Ovary (tissue), 9 donors: ENCODE measurements around the gene MAP3K10. TPM values are rescaled to one million over a fixed set of nuclear protein-coding genes. Genes with fewer than 3 reads are reported as not detected.

Experiments used
- DNase-seq, 5 donors: peaks; one replicate each; pipeline ENCODE4 v3.0.0-alpha.2; 2019 to 2020
- H3K27ac ChIP-seq, 2 donors: fragments of 200-600 bp; one replicate each; pipeline versions ENCODE4 v1.5.1 to v1.8.0; 2019 to 2022
- H3K27me3 ChIP-seq: fragments of 200-600 bp; one replicate; pipeline ENCODE4 v1.8.0; 2022
- H3K36me3 ChIP-seq: fragments of 200-600 bp; sonication (generic); one replicate; pipeline ENCODE4 v1.5.1; 2019
- H3K4me1 ChIP-seq: one replicate; pipeline ENCODE4 v1.8.1; 2013; ENCODE audit warnings: mild to moderate bottlenecking, moderate library complexity; ENCODE audit not compliant: insufficient read depth
- H3K4me3 ChIP-seq: fragments of 200-600 bp; sonication (generic); one replicate; pipeline ENCODE4 v1.5.1; 2017
- H3K9me3 ChIP-seq, 2 donors: fragments of 200-600 bp in 1 of 2; sonication (generic) in 1 of 2; one replicate each; pipeline versions ENCODE4 v1.5.1 to v1.8.1; 2013 to 2019; ENCODE audit warnings: mild to moderate bottlenecking in 1 of 2, moderate library complexity in 1 of 2
- EP300 ChIP-seq: sonication (generic); formaldehyde crosslinking; IDR thresholded peaks from one replicate; pipeline ENCODE4 v1.6.1; 2017; ENCODE audit warnings: antibody characterized with exemption
- POLR2A ChIP-seq: fragments of 450-650 bp; IDR thresholded peaks from one replicate; pipeline ENCODE4 v1.6.1; 2017; ENCODE audit warnings: antibody characterized with exemption, mild to moderate bottlenecking, moderate library complexity
- WGBS, 3 donors: extraction: QIAGEN DNeasy Blood & Tissue Kit in 1 of 3; methylation state at CpG; one replicate each; pipeline versions ENCODE4 v1.1.5 to v1.1.7; 2013 to 2017; 5-methylcytosine and 5-hydroxymethylcytosine counted together
- intact Hi-C, 4 donors: fragments of 100-400 bp; cut with DNase I; formaldehyde crosslinking; loops; one replicate each; pipeline versions ENCODE4 v1.11.0 to v1.15.1; 2022 to 2023
- polyA plus RNA-seq, 2 donors: library from polyadenylated mRNA; stranded (reverse); fragments of 200-250 nt in 1 of 2; fragments of 350-450 nt in 1 of 2; fragmentation: Illumina TruSeq in 1 of 2; extraction: RNeasy Lipid Tissue Mini Kit (QIAGEN cat#74804) in 1 of 2; gene quantifications; one replicate each; pipeline ENCODE4 v1.2.3, GENCODE V29; 2013 to 2014
- total RNA-seq, 7 donors: library from RNA; depleted of rRNA in 2 of 7; stranded (reverse); fragments of >200 nt in 2 of 7; fragmentation: NEBNext Ultra II Directional in 3 of 7; extraction: Animal tissue kit (Norgen Biotek cat#: 25700) in 3 of 7; gene quantifications; one replicate each; pipeline versions ENCODE4 v1.1.0 to v1.2.4, GENCODE V29; 2016 to 2023
- TF ChIP-seq, protein P1 (sequence below), 3 donors: fragments of 450-650 bp in 2 of 3; fragments of 200-600 bp in 1 of 3; IDR thresholded peaks; one replicate each; pipeline versions ENCODE4 v1.5.1 to v1.8.0; 2016 to 2022; ENCODE audit warnings: antibody characterized with exemption in 3 of 3, mild to moderate bottlenecking in 1 of 3
- donor health status: DM: no; HTN: no; CAD: no; lungs with moderate emphysema.
- donor health status: DM: no; HTN: no; CAD: no.
- donor health status: Bipolar disorder and iron deficiency.
- donor health status: DM: yes; HTN: yes; CAD: no.
- donor health status: DM: no; HTN: no; CAD: no.
- donor health status: DM: yes; HTN: yes; CAD: no.

The MAP3K10 gene
- total and polyA plus RNA-seq, 9 donors: 1.2 to 26.2 (median 14.6) TPM

DNA sequence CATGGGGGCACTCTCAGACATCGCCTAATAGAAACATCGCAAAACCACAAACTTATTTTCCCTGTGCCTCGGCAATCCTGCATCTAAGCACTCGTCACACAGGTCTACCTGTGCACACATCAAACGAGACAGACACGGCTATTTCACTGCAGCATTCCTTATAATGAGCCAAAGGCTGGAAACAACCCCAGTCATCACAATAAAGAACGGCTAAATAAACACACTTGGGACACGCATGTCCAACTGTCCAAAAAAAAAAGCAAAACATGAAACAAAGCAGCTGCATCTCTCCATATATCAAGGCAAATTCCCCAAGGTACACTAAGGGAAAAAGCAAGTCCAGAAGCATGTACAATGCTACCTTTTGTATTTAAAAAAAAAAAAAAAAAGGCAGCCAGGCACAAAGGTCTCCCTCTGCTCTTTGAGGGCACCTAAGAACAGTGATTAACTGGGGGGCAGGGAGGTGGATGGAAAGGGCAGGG is 62.4 kb downstream of the MAP3K10 start:
- TF ChIP-seq, protein P1, sequence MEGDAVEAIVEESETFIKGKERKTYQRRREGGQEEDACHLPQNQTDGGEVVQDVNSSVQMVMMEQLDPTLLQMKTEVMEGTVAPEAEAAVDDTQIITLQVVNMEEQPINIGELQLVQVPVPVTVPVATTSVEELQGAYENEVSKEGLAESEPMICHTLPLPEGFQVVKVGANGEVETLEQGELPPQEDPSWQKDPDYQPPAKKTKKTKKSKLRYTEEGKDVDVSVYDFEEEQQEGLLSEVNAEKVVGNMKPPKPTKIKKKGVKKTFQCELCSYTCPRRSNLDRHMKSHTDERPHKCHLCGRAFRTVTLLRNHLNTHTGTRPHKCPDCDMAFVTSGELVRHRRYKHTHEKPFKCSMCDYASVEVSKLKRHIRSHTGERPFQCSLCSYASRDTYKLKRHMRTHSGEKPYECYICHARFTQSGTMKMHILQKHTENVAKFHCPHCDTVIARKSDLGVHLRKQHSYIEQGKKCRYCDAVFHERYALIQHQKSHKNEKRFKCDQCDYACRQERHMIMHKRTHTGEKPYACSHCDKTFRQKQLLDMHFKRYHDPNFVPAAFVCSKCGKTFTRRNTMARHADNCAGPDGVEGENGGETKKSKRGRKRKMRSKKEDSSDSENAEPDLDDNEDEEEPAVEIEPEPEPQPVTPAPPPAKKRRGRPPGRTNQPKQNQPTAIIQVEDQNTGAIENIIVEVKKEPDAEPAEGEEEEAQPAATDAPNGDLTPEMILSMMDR (IDR thresholded peaks at IDR 0.05): no peak
- TF ChIP-seq POLR2A: no peak
- no peak for TF ChIP-seq EP300
- H3K27me3 ChIP-seq: no peaks in the 10 kb centered on the region
- DNase-seq: no peak
- no peaks in the 10 kb centered on the region for H3K9me3 ChIP-seq
- H3K27ac ChIP-seq: no peak overlapping the region
- WGBS, 3 donors: 26 to 47% (median 33%) methylated on average over 8 of the region's 8 CpGs
- no peaks in the 10 kb centered on the region for H3K36me3 ChIP-seq
- no peaks in the 10 kb centered on the region for H3K4me1 ChIP-seq
- H3K4me3 ChIP-seq: no peak overlapping the region
- intact Hi-C loops: no loop called here

DNA sequence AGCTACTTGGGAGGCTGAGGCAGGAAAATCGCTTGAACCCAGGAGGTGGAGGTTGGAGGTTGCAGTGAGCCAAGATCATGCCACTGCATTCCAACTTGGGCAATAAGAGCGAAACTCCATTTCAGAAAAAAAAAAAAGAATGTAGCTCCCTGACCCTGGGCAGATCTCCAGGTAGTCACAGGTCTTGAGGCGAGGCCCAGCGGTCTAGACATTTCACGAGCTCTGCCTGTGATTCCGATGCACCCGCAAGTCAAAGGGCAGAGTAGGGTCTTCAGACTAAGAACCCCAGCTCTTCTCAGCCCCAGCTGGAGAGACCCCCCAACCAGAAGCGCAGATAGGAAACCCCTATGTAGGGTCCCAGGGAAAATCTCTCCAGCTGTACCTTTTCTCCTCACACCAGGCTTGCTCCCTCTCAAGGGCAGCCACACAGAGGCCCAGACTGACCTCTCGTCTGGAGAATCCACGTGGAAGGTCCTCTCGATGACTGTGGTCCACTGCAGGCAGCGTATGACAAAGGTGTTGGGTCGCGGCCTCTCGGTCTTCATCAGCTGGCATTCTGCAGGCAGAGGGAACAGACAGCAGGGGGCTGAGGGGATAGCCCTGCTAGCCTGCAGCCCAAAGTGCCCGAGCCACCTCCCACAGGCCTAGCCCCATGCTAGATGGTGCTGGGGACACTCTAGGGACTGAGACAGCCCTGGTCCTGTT is 63.6 kb downstream of the MAP3K10 start:
- TF ChIP-seq EP300 (no peak), POLR2A (no peak)
- TF ChIP-seq, protein P1 (IDR thresholded peaks at IDR 0.05): no peak
- 94 to 95% (median 95%) methylated on average over 16 of the region's 16 CpGs for WGBS, 3 donors
- DNase-seq: no peak

DNA sequence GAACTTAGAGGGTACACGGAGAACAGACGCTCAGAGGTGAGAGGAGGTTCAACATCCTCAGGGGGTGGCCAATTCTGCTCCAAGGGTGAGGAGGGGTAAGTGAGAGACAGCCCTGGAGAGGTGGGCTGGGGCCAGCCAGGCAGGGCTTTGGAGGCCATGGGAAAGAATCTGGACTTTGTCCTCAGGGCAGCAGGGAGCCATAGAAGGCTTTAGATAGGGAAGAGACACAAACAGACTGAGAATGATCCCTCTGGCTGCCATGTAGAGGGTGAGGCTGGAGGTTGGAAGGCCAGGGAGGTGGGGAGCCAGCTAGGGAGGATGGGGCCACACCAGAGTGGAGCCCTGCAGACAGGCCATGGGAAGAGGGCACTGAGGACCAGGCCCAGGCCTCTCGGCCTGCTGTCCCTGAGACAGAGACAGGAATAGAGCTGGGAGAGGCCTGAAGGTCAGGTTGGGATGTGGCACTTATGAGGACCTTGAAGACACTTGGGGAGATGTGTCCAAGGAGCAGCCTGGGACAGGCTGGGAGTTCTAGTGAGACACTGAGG is 64.5 kb downstream of the MAP3K10 start:
- 85 to 89% (median 88%) methylated on average over 3 of the region's 3 CpGs for WGBS, 3 donors
- H3K9me3 ChIP-seq: no peaks in the 10 kb centered on the region
- H3K4me3 ChIP-seq: no peak overlapping the region
- H3K4me1 ChIP-seq: no peaks in the 10 kb centered on the region
- H3K36me3 ChIP-seq: no peaks in the 10 kb centered on the region
- no peak for DNase-seq
- TF ChIP-seq POLR2A: no peak
- TF ChIP-seq, protein P1 (IDR thresholded peaks at IDR 0.05): no peak
- TF ChIP-seq EP300: no peak
- H3K27ac ChIP-seq: no peak overlapping the region
- no peaks in the 10 kb centered on the region for H3K27me3 ChIP-seq
- intact Hi-C loops: no loop called here

More for the DNA sequence above, 63.6 kb downstream of the MAP3K10 start:
- Histone ChIP-seq H3K4me3 (no peak overlapping the region), H3K27ac (no peak overlapping the region), H3K9me3 (no peaks in the 10 kb centered on the region), H3K36me3 (no peaks in the 10 kb centered on the region), H3K27me3 (no peaks in the 10 kb centered on the region), H3K4me1 (no peaks in the 10 kb centered on the region)
- intact Hi-C loops: no loop called here

GRCh38 chr19:40256512-40256911 is 65.3 kb downstream of the MAP3K10 start:
- no peaks in the 10 kb centered on the region for H3K36me3 ChIP-seq
- no peak overlapping the region for H3K27ac ChIP-seq
- no peaks in the 10 kb centered on the region for H3K27me3 ChIP-seq
- no peaks in the 10 kb centered on the region for H3K9me3 ChIP-seq
- intact Hi-C loops: no loop called here
- no peaks in the 10 kb centered on the region for H3K4me1 ChIP-seq
- DNase-seq: no peak
- no peak overlapping the region for H3K4me3 ChIP-seq
- WGBS, 3 donors: 89 to 94% (median 94%) methylated on average over 8 of the region's 8 CpGs
- TF ChIP-seq, protein P1 (IDR thresholded peaks at IDR 0.05): no peak
- TF ChIP-seq EP300 (no peak), POLR2A (no peak)
